HG03439 (cell line): ENCODE data around the gene BRAT1.

Experiments
- ATAC-seq: cut with Tn5 transposase; IDR thresholded peaks from one replicate; pipeline ENCODE4 v1.9.1; 2021; ENCODE audit warnings: mild to moderate bottlenecking, moderate library complexity; ENCODE audit not compliant: unreplicated experiment

Gene BRAT1

GRCh38 chr7:2500701-2501100 is 54.6 kb downstream of the BRAT1 start:
- ATAC-seq = no peak

GRCh38 chr7:2499719-2500430 is 55.4 kb downstream of the BRAT1 start:
- ATAC-seq = no peak

- no peak for ATAC-seq
Measured at GRCh38 chr7:2499181-2499580, 56.1 kb downstream of the BRAT1 start.

GRCh38 chr7:2498708-2499107 is 56.6 kb downstream of the BRAT1 start:
- ATAC-seq = no peak

GRCh38 chr7:2497500-2498336 is 57.6 kb downstream of the BRAT1 start:
- no peak for ATAC-seq

- no peak for ATAC-seq
Measured at GRCh38 chr7:2497065-2497464, 58.3 kb downstream of the BRAT1 start.

GRCh38 chr7:2496375-2496774 is 58.9 kb downstream of the BRAT1 start:
- ATAC-seq = no peak

- no peak for ATAC-seq
Measured at GRCh38 chr7:2495418-2496299, 59.7 kb downstream of the BRAT1 start.

GRCh38 chr7:2494191-2495130 is 60.9 kb downstream of the BRAT1 start:
- ATAC-seq = no peak

- ATAC-seq = no peak
Measured at GRCh38 chr7:2493205-2494164, 61.8 kb downstream of the BRAT1 start.

- no peak for ATAC-seq
Measured at GRCh38 chr7:2492038-2492437, 63.3 kb downstream of the BRAT1 start.

- ATAC-seq = no peak
Measured at GRCh38 chr7:2490181-2490651, 65.1 kb downstream of the BRAT1 start.

- ATAC-seq = no peak
Measured at GRCh38 chr7:2488681-2489080, 66.6 kb downstream of the BRAT1 start.

GRCh38 chr7:2488272-2488645 is 67.1 kb downstream of the BRAT1 start:
- no peak for ATAC-seq
